ENCODE results near the gene TTLL11. TPM values are rescaled to one million over a fixed set of nuclear protein-coding genes. Genes with fewer than 3 reads are reported as not detected.

Gene TTLL11
- total RNA-seq, 1 experiment from 2014 or later: 1.5 TPM

DNA sequence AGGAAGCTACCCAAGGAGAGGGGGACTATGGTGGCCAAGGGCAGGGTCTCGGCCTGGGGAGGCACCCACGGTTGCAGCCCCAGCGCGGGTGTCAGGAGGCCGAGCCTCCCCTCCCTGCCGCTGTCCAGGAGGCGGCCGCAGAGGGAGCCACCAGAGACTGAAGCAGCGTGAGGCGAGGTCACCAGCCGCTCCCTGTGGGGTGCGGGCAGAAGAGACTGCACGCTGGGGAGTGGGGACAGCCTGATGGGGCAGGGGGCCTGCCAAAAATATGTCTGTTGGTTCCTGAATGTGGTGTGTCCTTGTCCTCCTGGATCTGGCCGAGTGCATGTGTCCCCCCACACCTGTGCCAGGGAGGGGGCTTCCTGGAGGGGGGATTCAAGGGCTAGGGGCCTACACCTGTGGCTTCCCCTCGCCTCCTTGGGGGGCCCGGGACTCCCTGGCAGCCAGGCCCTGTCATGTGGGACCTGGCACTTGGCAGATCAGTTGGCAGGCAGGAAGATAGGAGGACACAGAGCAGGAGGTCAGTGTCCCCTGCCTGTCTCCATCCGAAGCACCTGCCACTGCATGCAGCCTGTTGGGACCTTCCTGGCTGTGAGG lies 310.5 kb downstream of the TTLL11 start:
- H3K18ac ChIP-seq (ENCODE audit: insufficient read length, low read depth, low read length): no peak overlapping the region
- no peak overlapping the region for H2AFZ ChIP-seq (ENCODE audit: low read length)
- no peak overlapping the region for H3K4me2 ChIP-seq (ENCODE audit: insufficient read depth, insufficient read length, low read length)
- no peak overlapping the region for H3K14ac ChIP-seq (ENCODE audit: insufficient read depth, low read length)
- H2BK15ac ChIP-seq (ENCODE audit: low read depth, low read length): no peak overlapping the region
- no peak overlapping the region for H4K5ac ChIP-seq (ENCODE audit: insufficient read length, low read depth, low read length)
- no peak overlapping the region for H2BK12ac ChIP-seq (ENCODE audit: insufficient read length, low read depth, low read length)
- no peak overlapping the region for H3K56ac ChIP-seq (ENCODE audit: insufficient read length, low read depth, low read length)
- H3K79me1 ChIP-seq (ENCODE audit: insufficient read depth, low read depth, low read length, poor library complexity, severe bottlenecking): no peaks in the 10 kb centered on the region
- no peak overlapping the region for H3K27ac ChIP-seq (ENCODE audit: insufficient read length, low read depth, low read length)
- H3K4me1 ChIP-seq (ENCODE audit: insufficient read depth, low read length): peaks cover 2% of the 10 kb centered on the region; the same call in 1 of the 2 replicates
- H3K4ac ChIP-seq (ENCODE audit: low read depth, low read length): no peak overlapping the region
- no peaks in the 10 kb centered on the region; the same call in 1 of the 2 replicates for H3K27me3 Mint-ChIP-seq (ENCODE audit: low read depth)
- H3K23me2 ChIP-seq (ENCODE audit: insufficient read length, low read depth, low read length, poor library complexity, severe bottlenecking): no peaks in the 10 kb centered on the region
- no peak overlapping the region for H2BK20ac ChIP-seq (ENCODE audit: low read depth, low read length, poor library complexity, severe bottlenecking)
- H3K4me1 Mint-ChIP-seq: peaks cover 45 to 47% of the 10 kb centered on the region in 2 experiments
- H4K20me1 ChIP-seq (ENCODE audit: control insufficient read depth, insufficient read depth, insufficient read length): no peaks in the 10 kb centered on the region
- no peaks in the 10 kb centered on the region for H3K9me3 ChIP-seq (ENCODE audit: control insufficient read depth, low read depth, low read length)
- H3K9ac ChIP-seq (ENCODE audit: extremely low read depth, insufficient read length, low read length): no peak overlapping the region
- peaks cover 20 to 45% (median 34%) of the 10 kb centered on the region in 3 experiments; a peak in 6 of 7 replicates for H3K36me3 Mint-ChIP-seq (ENCODE audit: insufficient read depth in 1 of 3, low read depth in 3 of 3)
- H3K27ac Mint-ChIP-seq: peak overlapping the region in 1 of 3 experiments; percentile 85; a peak in 2 of 7 replicates
- no peak overlapping the region for H2AK5ac ChIP-seq (ENCODE audit: insufficient read length, low read length)
- no peak overlapping the region for H3K23ac ChIP-seq (ENCODE audit: insufficient read length, low read depth, low read length)
- H3K9me3 Mint-ChIP-seq: no peaks in the 10 kb centered on the region; a peak in 1 of 5 replicates
- H3K27me3 ChIP-seq (ENCODE audit: insufficient read depth, low read length): no peaks in the 10 kb centered on the region
- TF ChIP-seq, protein P1, sequence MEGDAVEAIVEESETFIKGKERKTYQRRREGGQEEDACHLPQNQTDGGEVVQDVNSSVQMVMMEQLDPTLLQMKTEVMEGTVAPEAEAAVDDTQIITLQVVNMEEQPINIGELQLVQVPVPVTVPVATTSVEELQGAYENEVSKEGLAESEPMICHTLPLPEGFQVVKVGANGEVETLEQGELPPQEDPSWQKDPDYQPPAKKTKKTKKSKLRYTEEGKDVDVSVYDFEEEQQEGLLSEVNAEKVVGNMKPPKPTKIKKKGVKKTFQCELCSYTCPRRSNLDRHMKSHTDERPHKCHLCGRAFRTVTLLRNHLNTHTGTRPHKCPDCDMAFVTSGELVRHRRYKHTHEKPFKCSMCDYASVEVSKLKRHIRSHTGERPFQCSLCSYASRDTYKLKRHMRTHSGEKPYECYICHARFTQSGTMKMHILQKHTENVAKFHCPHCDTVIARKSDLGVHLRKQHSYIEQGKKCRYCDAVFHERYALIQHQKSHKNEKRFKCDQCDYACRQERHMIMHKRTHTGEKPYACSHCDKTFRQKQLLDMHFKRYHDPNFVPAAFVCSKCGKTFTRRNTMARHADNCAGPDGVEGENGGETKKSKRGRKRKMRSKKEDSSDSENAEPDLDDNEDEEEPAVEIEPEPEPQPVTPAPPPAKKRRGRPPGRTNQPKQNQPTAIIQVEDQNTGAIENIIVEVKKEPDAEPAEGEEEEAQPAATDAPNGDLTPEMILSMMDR (conservative IDR thresholded peaks at IDR 0.05): no peak
- H2BK5ac ChIP-seq (ENCODE audit: insufficient read length, low read length): no peak overlapping the region
- no peaks in the 10 kb centered on the region for H3K79me2 ChIP-seq (ENCODE audit: insufficient read depth, low read length)
- no peak overlapping the region for H3T11ph ChIP-seq (ENCODE audit: low read length)
- peak; percentile 27 for DNase-seq
- no peak overlapping the region for H3K4me3 Mint-ChIP-seq
- H4K8ac ChIP-seq (replicated peaks; ENCODE audit: insufficient read length, low read depth, low read length): no peak overlapping the region
- no peak overlapping the region for H2BK120ac ChIP-seq (ENCODE audit: low read depth, low read length, poor library complexity, severe bottlenecking)
- no peak overlapping the region for H4K91ac ChIP-seq (ENCODE audit: insufficient read length, low read depth, low read length)
- no CpG with 5 or more reads among the region's 17 CpGs for WGBS (ENCODE audit: extremely low coverage, insufficient read length, low lambda C conversion rate)

Data from H9 (cell line).